ENCODE results near the gene EPS15.

The EPS15 gene

GRCh38 chr1:51349862-51350261, 169.2 kb downstream of the EPS15 start:
- DNase-seq = no peak
- in situ Hi-C loops (cut with MboI; ENCODE audit: low pct_unique_long_range_greater_than_20kb, low sequenced_read_pairs) = no loop called here

DNA sequence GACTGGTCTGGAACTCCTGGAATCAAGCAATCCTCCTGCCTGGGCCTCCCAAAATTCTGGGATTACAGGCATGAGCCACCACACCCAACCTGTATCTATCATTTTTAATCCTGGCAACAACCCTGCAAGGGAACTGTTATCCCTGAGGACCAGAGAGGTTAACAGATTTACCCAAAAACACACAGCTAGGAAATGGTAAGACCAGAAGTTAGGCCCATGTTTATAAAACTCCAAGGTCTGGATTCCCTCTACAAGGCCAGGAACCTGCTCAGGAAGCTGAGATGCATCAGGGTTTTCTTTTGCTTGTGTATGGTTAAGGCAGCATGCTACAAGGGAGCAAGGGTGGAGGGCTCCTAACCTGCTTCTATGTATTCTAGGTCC, 170.9 kb downstream of the EPS15 start:
- in situ Hi-C loops (cut with MboI; ENCODE audit: low pct_unique_long_range_greater_than_20kb, low sequenced_read_pairs) = no loop called here
- no peak for DNase-seq

GRCh38 chr1:51347398-51348146, 171.5 kb downstream of the EPS15 start:
- no peak for DNase-seq
- in situ Hi-C loops (cut with MboI; ENCODE audit: low pct_unique_long_range_greater_than_20kb, low sequenced_read_pairs) = no loop called here

- in situ Hi-C loops (cut with MboI; ENCODE audit: low pct_unique_long_range_greater_than_20kb, low sequenced_read_pairs) = no loop called here
- DNase-seq = no peak
Observed at GRCh38 chr1:51346086-51346942, 172.8 kb downstream of the EPS15 start.

DNA sequence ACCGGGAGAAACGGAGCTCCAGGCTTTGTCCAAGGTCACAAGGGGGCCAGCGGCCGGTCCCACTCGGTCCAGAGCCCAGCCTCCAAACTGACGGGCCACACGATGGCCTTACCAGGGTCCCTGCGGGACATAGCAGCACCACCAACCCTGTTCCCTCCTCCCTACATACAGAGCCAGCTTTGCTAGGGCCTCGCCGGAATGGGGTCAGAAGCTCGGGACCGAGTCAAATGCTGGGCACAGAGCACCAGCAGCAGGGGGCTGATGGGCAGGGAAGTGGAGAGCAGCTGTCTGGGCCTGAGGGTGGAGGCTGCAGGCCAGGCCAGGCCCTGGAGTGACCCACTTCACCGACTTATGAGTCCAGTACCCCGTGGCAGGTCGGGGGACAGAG, 173.8 kb downstream of the EPS15 start:
- DNase-seq = no peak
- in situ Hi-C loops (cut with MboI; ENCODE audit: low pct_unique_long_range_greater_than_20kb, low sequenced_read_pairs) = no loop called here

DNA sequence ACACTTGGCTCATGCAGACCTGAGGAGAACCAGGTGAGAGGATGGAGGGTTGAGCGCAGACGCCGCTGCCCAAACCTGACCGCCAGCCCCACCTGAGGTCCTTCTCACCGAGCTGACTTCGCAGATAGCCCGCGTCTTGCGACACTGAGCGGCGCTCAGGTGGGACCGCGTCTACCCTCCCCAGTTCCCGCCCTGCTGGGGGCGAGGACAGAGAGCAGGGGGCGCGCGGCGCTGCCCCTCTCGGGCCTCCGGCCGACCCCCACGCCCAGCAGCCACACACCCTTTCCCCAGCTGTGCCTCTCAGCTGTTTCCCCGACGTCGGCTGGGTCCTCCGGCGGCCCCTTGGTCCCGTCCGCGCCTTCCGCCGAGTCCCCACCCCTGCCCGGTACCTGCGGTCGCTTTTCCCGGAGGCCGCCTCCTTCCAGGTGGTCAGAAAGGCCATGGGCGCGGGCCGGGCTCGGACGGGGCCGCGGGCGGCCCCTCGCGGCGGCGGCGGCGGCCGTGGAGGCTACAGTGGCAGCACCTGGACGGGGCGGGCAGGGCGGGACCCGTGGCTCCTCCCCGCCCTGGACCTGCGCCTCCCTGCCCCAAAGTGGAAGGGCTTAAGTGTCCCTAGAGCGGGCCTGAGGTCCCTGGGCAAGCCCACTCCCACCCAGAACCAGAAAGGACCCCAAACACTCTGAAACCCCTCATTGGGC, 174.3 kb downstream of the EPS15 start:
- no peak for DNase-seq
- in situ Hi-C loops (cut with MboI; ENCODE audit: low pct_unique_long_range_greater_than_20kb, low sequenced_read_pairs) = no loop called here

- DNase-seq = no peak
- in situ Hi-C loops (cut with MboI; ENCODE audit: low pct_unique_long_range_greater_than_20kb, low sequenced_read_pairs) = no loop called here
Observed at GRCh38 chr1:51344276-51344601, 174.8 kb downstream of the EPS15 start.

- in situ Hi-C loops (cut with MboI; ENCODE audit: low pct_unique_long_range_greater_than_20kb, low sequenced_read_pairs) = no loop called here
- no peak for DNase-seq
Observed at GRCh38 chr1:51343624-51344023, 175.4 kb downstream of the EPS15 start.

GRCh38 chr1:51342591-51343206, 176.4 kb downstream of the EPS15 start:
- in situ Hi-C loops (cut with MboI; ENCODE audit: low pct_unique_long_range_greater_than_20kb, low sequenced_read_pairs) = no loop called here
- DNase-seq = no peak

- peak; percentile 50 for DNase-seq
- in situ Hi-C loops (cut with MboI; ENCODE audit: low pct_unique_long_range_greater_than_20kb, low sequenced_read_pairs) = no loop called here
Observed at GRCh38 chr1:51341876-51342496, 177.1 kb downstream of the EPS15 start.

- DNase-seq = no peak
- in situ Hi-C loops (cut with MboI; ENCODE audit: low pct_unique_long_range_greater_than_20kb, low sequenced_read_pairs) = no loop called here
Observed at GRCh38 chr1:51340380-51340779, 178.7 kb downstream of the EPS15 start.

GRCh38 chr1:51336711-51337110, 182.4 kb downstream of the EPS15 start:
- in situ Hi-C loops (cut with MboI; ENCODE audit: low pct_unique_long_range_greater_than_20kb, low sequenced_read_pairs) = no loop called here
- DNase-seq = no peak

GRCh38 chr1:51336004-51336403, 183.1 kb downstream of the EPS15 start:
- DNase-seq = no peak
- in situ Hi-C loops (cut with MboI; ENCODE audit: low pct_unique_long_range_greater_than_20kb, low sequenced_read_pairs) = no loop called here

GRCh38 chr1:51331206-51332100, 187.6 kb downstream of the EPS15 start:
- in situ Hi-C loops (cut with MboI; ENCODE audit: low pct_unique_long_range_greater_than_20kb, low sequenced_read_pairs) = no loop called here
- DNase-seq = peak; percentile 70

DNA sequence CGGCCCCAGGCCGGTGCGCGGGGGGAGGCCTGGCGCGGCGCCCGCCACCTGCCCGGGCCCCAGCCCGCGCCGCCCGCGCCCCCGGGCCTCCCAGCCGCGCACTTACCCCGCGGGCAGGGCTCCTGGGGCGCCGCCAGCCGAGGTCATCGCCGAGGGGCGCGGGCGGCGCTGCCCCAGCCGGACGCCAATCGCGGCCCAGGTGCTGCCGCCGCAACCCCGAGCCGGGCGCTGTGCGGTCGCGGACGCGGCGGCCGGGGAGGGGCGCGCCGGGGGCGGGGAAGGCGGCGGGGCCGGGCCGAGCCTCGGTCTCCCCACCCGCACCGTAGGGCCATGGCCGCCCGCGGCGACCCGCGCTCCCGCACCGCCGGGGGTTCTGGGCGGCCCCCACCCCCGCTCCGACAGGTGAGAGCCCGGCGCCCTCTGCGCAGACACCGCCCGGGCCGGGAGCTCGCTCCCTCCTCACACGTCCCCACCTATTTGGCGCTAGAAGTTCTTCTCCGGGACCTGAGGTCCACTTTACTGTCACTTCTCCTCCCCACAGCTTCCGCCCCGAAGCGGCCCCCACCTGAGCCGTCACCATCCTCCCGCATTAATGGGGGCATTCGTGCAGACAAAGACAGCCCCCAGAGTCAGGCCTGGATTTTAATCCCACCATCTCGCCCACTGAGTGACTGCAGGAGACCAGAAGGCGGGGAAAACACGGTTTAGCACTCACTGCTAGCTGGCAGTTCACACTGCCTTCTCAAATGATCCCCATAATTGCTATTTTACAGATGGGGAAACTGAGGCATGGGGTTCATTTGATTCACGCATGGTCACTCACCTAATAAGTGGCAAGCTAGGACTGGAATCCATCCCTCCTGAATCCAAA, 188.5 kb downstream of the EPS15 start, which contains the start of gene TTC39A:
Gene TTC39A, minus strand, starts transcription at position 232 of the 871 bp plus-strand sequence. Its CDS starts 85 bp downstream, at position 147.
- peak; percentile 19 for DNase-seq
- in situ Hi-C loops (cut with MboI; ENCODE audit: low pct_unique_long_range_greater_than_20kb, low sequenced_read_pairs) = no loop called here

GRCh38 chr1:51329443-51330325, 189.4 kb downstream of the EPS15 start:
- DNase-seq = no peak
- in situ Hi-C loops (cut with MboI; ENCODE audit: low pct_unique_long_range_greater_than_20kb, low sequenced_read_pairs) = no loop called here

All from KBM-7 (cell line).